Spleen (tissue), 7 donors: ENCODE results near the gene PDE4DIP.
"Not testable (repeated sequence)": the region's sequence is repeated elsewhere in the genome, so short reads cannot be mapped to it uniquely, and the experiment has no call there.

ENCODE experiments used
- POLR2A ChIP-seq, 3 donors: fragments of 450-650 bp; IDR thresholded peaks; one replicate each; pipeline ENCODE4 v1.5.1; 2017; ENCODE audit warnings: antibody characterized with exemption in 3 of 3, mild to moderate bottlenecking in 1 of 3
- TF ChIP-seq, protein P1 (sequence below), 11 experiments: fragments of 200-600 bp in 7 of 11; fragments of 450-650 bp in 4 of 11; sonication (generic) in 4 of 11; IDR thresholded peaks in 8 of 11; conservative IDR thresholded peaks in 3 of 11; 1 replicate in 7 of 11; 2 replicates in 4 of 11; pipeline versions ENCODE4 v1.4.0 to v1.8.0; 2016 to 2021; ENCODE audit warnings: antibody characterized with exemption in 11 of 11, inconsistent platforms in 4 of 11, mild to moderate bottlenecking in 1 of 11
- donor health status: DM: no; HTN: no; CAD: no; lungs with moderate emphysema.
- donor health status: DM: no; HTN: no; CAD: no.
- donor health status: DM: no; HTN: no; CAD: no.

- TF ChIP-seq, protein P1, sequence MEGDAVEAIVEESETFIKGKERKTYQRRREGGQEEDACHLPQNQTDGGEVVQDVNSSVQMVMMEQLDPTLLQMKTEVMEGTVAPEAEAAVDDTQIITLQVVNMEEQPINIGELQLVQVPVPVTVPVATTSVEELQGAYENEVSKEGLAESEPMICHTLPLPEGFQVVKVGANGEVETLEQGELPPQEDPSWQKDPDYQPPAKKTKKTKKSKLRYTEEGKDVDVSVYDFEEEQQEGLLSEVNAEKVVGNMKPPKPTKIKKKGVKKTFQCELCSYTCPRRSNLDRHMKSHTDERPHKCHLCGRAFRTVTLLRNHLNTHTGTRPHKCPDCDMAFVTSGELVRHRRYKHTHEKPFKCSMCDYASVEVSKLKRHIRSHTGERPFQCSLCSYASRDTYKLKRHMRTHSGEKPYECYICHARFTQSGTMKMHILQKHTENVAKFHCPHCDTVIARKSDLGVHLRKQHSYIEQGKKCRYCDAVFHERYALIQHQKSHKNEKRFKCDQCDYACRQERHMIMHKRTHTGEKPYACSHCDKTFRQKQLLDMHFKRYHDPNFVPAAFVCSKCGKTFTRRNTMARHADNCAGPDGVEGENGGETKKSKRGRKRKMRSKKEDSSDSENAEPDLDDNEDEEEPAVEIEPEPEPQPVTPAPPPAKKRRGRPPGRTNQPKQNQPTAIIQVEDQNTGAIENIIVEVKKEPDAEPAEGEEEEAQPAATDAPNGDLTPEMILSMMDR (IDR thresholded peaks at IDR 0.05 in 8 of 11, conservative IDR thresholded peaks at IDR 0.05 in 3 of 11), result not testable (repeated sequence)
- not testable (repeated sequence) for TF ChIP-seq POLR2A (IDR thresholded peaks at IDR 0.05)
These were observed 198.8 kb downstream of the PDE4DIP start for GRCh38 chr1:149043056-149043455.
